Stimulated activated CD4-positive, alpha-beta T cell treated with anti-CD3 and anti-CD28 coated beads, Interleukin-15, amount 100 ng/mL, for 1 hour (primary cell): ENCODE results near the gene AAR2.

Source experiments
- DNase-seq, 2 donors: peaks; one replicate each; pipeline ENCODE4 v3.0.0-alpha.2; 2020; ENCODE audit warnings: low read depth in 1 of 2, low spot score in 1 of 2

Gene AAR2, protein sequence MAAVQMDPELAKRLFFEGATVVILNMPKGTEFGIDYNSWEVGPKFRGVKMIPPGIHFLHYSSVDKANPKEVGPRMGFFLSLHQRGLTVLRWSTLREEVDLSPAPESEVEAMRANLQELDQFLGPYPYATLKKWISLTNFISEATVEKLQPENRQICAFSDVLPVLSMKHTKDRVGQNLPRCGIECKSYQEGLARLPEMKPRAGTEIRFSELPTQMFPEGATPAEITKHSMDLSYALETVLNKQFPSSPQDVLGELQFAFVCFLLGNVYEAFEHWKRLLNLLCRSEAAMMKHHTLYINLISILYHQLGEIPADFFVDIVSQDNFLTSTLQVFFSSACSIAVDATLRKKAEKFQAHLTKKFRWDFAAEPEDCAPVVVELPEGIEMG

DNA sequence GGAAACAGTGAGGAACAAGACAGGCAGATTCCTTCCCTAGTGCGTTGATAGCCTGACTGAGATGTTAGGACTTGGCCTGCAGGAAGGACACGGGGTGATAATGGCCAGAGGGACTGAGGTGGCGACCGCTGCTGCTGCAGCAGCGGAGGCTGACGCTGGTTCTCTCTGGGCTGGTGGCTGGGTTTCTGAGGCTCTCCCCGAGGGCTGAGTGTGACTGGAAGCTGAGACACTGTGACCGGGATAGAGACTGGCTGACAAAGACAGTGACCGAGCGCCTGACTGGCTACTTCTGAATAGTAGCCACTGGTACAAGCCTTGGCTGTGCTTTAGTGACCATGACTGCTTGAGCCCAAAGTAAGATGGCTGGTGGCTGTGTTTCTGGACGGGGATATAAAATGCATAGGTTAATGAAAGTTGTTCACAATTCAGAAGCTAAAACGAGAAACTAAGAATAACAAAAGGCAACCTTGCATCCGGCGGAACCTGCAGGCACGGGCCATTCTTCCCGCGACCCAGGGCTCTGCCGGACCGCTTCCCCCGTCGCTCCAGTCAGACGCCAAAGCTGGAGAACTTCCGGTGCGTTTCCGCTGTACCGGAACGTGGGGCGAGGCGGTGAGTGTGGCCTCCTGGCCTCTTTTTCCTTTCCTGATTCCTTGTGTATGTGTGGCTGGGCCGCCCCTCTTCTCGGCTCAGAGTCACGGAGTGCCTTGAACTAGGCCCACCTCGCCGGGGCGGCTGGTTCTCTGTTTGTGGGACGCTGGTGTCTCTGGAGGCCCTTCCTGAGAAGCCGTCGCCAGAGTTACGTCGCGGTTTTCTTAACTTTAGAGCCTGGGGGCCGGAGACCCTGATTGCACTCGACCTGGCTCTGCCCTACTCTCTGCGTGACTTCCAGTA, at the start of gene AAR2:
TSS of gene AAR2 (plus strand) at position 587 of the 894 bp plus-strand sequence. CDS start 3,391 bp downstream, outside the sequence.
- DNase-seq: peak; percentile 62 to 74

DNA sequence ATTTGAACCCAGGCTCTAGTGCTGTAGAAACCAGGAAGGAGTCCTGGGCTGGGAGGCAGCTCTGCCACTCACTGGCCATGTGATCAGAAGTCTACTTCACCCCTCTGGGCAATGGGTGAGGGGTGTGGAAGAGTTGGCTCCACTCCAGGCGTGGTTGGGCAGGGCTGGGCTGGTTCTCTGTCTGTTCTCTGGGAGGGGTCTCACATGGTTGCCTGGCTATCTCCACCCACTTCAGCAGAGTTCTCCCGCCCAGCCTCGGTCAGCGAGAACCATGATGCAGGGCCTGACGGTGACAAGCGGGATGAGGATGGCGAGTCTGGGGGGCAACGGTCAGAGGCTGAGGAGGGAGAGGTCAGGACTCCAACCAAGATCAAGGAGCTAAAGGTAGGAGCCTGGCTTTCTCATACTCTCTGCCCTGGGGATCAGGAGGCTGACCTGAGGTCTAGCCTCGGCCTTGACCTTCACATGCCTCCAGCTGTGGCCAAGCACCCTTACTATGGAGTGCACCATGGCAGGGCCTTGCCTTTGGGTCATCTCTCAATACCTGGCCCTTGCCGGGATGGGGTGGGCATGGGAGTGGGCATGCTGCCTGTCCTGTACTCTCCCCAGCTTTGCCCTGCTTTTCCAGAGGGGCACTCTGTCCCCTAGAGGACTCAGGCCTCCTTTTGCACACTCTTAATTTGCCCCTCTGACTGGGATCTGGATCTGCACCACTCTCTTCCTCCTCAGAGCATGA, 42.1 kb upstream of the AAR2 start:
- DNase-seq: no peak

DNA sequence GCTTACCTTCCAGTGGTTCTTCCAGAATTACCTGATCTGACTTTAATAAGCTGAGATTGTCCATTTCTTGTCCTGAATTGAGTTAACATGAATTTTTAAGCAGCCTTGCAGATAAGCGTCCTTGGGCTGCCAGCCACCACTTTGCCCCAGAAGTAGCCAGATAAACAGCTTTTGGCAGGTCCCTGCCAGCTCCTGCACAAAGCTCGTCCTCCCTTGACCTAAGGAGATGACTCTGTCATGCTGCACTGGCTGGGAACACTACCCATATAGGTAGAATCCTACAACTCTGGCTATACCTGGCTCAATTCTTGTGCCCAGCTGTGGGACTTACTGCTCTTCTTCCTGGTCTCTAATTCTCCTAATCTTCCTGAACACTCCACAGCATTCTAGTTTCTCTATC, 39.6 kb upstream of the AAR2 start:
- DNase-seq: no peak

DNA sequence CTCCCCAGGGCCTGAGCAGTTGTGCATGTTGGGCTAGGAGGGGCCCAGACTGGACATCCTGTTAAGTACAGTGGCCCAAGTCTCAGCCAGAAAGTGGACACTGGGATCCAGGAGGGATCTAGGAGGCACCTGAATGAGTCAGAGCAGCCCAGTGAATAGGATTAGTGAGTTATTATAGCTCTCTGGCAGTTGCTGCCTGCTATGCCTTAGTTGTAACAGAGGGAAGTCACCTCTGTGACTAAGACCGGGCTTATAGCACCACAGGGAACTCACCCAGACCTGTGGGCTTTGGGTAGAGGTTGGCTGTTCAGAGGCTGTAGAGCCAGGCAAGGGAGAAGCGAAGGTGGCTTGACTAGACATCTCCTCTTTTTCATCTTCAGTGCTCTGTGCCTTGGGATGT, 39.0 kb upstream of the AAR2 start:
- no peak for DNase-seq

DNA sequence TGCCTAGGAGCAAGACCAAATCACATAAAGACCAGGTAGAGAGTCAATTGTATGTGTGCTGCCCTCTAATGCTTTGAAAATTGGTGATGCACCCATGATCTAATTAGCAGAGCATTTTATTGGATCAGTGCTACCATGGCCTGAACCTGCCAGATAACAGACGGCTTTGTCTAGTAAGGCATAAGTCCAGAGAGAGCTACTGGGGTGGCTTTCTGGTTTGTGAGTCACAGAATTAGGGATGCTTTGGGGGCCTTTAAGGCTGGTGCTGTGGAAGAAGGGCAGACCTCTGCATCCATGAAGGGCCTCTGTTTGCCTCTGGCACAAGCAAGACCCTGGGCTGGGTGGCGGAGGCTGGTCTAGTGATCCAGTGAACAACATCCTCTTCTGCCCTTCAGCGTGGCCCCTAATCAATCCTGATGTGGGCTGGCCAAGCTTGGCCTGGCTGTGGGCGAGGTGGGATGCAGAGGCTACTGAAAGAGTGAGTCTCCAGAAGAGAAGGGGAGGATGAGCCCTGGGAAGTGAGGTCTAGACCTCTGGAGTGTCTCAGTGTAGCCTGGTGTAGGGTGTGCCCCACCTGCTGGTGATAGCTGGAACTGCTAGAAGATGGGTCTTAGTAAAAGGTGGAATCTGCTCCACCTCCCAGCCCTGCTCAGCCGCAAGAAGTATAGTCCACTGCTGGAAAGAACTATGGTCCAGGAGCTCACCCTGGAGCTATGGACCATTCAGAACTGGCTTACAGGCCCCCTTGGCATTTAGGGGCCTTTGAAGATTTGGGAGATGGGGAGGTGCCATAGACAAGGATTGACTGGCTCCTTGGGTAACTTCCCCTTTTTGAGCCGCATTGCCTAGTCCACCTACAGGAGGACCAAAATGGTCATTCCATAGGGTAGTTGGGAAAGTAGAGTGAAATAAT, 36.7 kb upstream of the AAR2 start:
- peak; percentile 48 to 58 for DNase-seq

DNA sequence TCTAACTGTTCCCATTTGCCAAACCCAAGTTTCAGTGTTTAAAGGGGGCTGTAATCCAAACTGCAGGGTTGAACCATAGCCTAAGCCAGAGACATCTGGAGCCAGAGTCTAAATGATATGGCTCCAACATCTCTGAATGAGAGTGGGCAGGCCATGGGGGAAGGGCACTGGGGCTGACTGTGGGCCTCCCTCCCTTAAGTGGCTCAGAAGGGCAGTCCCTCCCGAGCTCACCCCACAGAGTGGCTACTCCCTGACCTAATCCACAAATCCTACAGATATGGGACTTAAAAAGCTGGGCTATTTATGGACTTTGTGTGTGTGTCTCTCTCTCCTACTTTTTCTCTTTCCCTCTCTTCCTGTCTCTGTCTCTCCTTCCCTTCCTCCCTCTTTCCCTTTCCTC, 35.8 kb upstream of the AAR2 start:
- no peak for DNase-seq

DNA sequence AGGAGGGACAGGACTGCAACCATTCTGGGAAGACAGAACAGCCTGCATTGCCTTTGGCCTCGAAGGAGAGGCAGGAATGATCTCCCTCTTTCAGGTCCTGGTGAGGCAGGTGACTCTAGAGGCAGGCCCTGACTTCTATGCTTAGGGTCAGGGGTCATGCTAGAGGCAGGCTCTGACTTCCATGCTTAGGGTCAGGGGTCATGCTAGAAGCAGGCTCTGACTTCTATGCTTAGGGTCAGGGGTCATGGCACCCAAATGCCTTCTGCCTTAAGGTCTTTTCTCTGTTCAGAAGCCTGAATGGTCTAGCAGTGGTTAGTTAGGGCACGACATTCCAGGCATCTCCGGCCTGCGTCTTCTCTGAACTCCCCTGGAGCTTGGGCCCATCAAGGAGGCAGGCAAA, 35.1 kb upstream of the AAR2 start:
- no peak for DNase-seq

DNA sequence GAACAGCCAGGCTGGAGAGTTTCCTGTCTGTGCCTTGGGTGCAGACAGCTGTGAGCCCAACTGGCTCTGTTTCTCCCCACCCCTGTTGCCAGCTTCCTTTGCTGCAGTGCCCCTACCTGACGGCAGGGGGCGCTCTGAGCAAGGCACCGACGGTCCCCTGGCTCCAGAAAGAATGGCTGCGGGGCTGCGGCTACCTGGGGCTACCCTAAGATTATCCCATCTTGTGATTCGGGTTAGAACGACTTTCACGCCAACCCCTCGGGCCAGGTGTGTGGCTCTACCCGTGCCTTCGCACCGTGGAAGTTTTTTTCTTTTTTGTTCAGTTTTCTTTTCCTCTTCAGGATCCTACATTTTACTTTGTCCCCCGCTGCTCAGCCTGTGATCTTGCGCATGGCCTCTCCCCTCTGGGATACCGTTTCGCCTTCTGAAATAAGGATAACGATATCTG, 33.4 kb upstream of the AAR2 start:
- DNase-seq: peak; percentile 52 to 66

DNA sequence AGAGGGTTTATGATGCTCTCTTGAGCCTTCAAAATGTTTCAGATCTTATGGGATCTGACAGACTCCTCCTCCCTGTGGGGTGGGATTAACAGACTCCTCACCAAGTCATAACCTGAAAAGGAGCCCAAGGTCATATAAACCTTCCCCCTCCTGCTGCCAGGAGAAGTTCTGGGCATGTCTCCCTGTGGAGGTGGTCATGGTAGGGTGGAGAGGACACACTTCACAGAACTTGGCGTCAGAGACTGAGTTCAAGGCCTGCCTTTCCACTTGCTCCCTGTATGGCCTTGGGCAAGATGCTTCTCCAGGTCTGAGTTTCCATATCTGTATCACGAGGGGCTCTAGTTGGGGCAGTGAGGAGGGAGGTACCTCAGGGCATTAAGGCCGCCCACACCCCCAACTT, 32.4 kb upstream of the AAR2 start:
- DNase-seq: no peak

DNA sequence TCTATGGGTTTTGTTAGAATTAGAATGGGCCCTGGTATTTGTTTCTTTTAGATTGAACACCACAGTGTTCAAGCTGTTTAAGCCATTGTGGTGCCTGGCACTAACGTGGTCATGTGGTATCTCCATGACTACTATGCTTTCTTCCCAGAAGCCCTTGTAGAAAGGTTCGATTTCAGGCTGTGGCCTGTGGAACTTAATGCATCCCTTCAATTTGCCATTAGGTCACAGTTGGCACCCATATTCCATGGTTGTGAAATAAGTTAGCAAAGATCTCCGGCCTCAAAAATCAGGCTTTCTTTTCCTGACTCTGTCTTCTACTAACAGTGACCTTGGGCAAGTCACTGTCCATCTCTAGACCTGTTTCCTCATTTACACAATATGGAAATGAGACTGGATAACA, 31.3 kb upstream of the AAR2 start:
- no peak for DNase-seq

DNA sequence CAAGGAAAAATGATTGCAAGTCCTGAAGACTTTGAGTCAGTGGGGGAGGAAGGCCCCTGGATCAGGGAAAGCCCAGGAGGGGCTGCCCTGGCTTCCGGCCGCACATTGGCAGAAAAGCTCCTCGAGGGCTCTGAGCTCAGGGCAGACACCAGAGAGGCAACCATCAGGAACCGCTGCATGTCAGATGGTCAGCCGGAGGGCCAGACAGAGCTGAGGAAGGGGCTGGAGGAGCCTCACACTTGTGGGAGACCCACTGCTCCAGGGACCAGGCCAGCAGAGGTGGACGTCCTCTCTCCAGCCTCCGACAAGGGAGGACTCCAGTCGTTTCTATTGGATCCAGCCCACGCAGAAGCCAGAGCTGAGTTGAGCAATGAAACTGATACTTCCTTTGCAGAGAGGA, 30.2 kb upstream of the AAR2 start:
- DNase-seq: no peak

DNA sequence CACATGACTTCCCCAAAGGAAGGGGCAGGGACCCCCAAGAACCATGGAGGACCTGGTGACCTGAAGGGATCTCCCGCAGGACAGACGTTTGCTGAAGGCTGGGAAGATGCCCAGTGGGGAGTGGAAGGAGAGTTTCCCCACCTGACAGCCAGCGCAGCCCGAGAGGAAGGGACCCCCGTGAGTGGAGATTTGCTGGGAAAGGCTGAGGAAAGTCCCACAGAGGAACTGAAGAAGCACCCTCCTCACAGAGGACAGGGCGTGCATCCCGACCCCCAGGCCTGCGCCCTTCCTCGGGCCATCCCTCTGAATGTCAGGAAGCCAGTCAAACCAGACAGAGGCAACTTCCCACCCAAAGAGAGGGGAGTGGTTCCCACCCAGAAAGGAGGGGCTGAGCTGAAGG, 29.6 kb upstream of the AAR2 start:
- DNase-seq: no peak

DNA sequence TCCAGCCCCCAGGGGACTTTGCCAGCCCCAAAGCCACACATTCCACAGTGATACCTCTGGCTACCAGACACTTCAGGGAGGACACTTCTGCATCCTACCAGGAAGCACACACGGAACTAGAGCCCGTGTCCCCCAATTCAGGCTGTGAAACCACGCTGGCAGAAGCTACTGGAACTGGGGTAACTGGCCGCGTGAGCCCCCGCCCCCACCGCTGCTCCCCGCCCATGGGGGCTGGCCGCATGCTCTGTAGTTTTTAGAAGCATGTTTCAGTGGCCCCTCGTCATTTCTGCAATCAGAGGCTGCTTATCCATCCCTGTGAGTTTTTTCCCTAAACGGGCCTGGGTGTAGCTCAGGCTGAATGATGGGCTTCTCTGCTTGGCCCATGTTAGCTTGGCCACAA, 28.7 kb upstream of the AAR2 start:
- DNase-seq: no peak

DNA sequence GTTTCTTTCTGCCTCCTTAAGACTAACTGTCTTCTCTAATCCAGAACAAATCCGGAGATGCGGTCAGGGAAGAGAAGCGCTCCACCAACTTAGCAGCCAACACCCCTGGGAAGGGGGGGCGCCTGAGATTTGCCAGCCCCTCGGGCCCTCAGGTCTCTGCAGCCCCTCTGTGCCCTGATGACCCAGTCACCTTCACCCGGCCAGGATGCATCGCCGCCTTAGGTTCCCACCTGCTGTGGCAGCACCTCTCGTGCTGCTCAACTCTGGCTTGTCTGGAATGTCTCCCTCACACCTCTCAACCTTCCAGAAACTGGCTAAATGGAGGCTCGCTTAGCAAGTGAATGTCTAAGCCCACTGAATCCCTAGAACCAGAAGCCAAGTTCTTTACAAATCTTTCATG, 28.0 kb upstream of the AAR2 start:
- no peak for DNase-seq

DNA sequence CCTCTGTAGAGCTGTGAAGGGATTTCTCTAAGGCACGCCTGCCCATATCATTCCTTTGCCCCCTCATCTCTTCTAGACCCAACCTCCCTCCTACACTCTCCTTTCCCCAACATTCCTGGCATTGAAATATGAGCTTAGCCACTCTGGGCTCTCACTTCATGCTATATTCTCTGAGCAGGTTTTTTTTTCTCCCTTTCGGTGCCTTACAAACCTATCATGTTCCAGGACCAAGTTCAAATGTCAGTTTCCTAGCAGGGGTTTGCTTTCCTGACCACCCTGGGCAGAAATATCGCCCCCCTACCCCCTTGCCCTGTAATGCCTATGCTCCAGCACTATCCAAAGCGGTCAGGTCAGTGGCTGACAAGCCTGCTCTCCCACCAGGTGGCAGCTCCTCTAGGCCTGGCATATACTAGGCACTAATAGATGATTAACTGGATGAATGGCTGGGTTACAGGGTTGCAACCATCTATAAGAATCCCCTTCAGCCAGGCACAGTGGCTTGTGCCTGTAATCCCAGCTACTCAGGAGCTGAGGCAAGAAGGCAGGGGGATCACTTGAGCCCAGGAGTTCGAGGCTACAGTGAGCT, 25.7 kb upstream of the AAR2 start:
- DNase-seq: no peak

DNA sequence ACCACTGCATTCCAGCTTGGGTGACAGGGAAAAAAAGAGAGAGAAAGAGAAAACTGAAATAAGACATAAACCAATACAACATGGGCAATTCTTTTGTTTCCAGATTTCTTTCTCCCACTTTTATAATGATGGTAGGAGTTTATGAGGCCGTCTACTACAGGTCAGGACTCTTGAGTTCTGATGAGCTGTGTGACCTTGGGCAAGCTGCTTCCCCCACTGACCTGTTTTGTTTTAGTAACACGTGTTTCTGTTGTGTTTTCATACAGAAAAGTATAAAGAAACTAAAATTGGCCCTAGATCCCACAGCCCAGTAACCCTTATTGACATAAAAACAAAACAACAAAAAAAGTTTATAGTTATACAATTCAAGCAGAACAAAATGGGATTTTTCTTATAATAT, 22.9 kb upstream of the AAR2 start:
- DNase-seq: no peak

DNA sequence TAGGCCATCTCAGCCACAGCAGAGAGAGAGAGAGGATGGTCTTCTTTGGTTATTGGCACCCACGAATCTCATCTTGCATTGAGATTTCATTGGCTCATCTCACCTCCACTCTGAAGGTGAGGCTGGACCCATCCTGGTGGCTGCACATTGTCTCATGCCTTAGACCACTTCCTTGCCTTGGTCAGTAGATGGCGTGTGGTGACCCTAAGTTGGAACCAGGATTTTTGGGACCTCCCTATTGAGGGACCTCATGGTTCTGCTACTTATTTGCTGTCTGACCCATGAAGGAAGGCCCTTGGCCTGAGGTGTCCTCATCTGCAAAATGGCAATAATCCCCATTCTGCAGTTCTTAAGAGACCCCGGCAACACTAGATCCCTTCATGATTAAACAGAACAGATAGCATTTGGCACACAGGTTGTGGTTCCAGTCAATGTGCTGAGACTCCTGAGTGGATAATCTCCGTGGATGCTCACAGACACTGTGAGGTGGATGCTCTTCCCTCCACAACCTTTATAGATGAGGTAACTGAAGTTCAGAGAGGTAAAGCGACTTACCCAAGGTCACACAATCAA, 21.5 kb upstream of the AAR2 start:
- DNase-seq: no peak

DNA sequence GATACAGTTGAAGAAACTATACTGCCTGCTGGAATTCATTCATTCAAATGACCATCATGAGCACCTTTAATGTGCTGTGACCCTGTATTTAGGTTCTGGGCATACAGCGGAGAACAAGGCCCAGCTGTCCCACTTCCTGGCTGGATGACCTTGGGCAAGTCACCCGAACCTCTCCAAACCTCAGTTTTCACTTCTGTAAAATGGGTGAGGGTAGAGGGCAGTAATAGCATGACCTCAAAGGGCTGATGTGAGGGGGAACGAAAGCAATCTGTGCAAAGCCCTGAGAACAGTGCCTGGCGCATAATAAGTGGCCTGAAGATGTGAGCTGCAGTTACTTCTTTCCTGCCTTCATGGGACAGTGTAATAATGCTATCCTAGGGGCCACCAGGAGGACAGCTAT, 20.5 kb upstream of the AAR2 start:
- DNase-seq: no peak

DNA sequence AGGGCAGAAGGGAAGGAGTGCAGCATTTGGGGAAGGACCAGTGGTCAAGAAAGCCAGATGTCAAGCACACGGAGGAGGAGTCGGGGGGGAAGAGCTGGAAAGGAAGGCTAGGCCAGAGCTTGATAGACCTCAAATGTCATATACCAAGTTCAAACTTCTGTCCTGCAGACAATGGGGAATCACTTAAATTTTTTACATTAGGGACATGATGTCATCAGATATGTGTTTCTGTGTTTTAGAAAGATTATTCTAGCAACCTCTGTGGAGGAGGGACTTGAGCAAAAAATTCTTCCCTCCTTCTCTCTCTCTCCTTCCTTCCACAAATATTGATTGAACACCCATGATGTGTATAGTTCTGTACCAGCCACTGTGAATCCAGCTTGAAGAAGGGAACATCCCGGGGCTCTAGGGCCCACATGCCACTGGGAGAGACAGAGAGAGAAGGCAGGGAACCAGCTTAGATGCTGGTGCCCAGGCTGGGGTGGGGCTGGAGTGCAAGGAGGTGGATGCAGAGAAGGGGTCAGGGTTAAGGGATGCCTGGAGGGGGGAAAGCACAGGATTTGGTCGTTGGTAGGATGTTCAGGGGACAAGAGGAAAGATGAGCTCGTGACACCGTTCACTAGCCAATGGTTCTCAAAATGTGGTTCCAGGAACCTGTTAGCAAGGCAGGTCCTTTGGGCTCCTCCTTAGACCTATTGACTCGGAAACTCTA, 19.8 kb upstream of the AAR2 start:
- no peak for DNase-seq
